Heart right ventricle (tissue), 16 donors: ENCODE measurements around the gene LCORL. TPM values are rescaled to one million over a fixed set of nuclear protein-coding genes. Genes with fewer than 3 reads are reported as not detected.

Experiments used
- ATAC-seq, 8 donors: fragments of 200-7000 bp; cut with Tn5 transposase; one replicate each; pipeline ENCODE4 v1.9.1; 2020; ENCODE audit warnings: mild to moderate bottlenecking in 8 of 8, moderate library complexity in 8 of 8, moderate number of reproducible peaks in 1 of 8
- DNase-seq, 2 donors: peaks; one replicate each; pipeline ENCODE4 v3.0.0-alpha.2; 2020
- H3K27ac ChIP-seq, 10 donors: fragments of 200-600 bp; sonication (generic) in 2 of 10; one replicate each; pipeline versions ENCODE4 v1.5.0 to v1.8.0; 2020 to 2022; ENCODE audit warnings: mild to moderate bottlenecking in 3 of 10
- H3K27me3 ChIP-seq, 7 donors: fragments of 200-600 bp; one replicate each; pipeline ENCODE4 v1.8.0; 2021 to 2022; ENCODE audit warnings: mild to moderate bottlenecking in 2 of 7
- H3K36me3 ChIP-seq, 9 donors: fragments of 200-600 bp; sonication (generic) in 1 of 9; one replicate each; pipeline versions ENCODE4 v1.5.0 to v1.8.0; 2020 to 2022; ENCODE audit warnings: mild to moderate bottlenecking in 2 of 9
- H3K4me1 ChIP-seq, 9 donors: fragments of 200-600 bp; sonication (generic) in 1 of 9; one replicate each; pipeline versions ENCODE4 v1.5.0 to v1.8.0; 2020 to 2022; ENCODE audit warnings: mild to moderate bottlenecking in 4 of 9
- H3K4me3 ChIP-seq, 10 donors: fragments of 200-600 bp; sonication (generic) in 2 of 10; one replicate each; pipeline versions ENCODE4 v1.5.0 to v1.8.0; 2020 to 2022; ENCODE audit warnings: mild to moderate bottlenecking in 7 of 10, moderate library complexity in 2 of 10
- H3K9me3 ChIP-seq, 11 donors: fragments of 200-600 bp in 10 of 11; sonication (generic) in 2 of 11; one replicate each; pipeline versions ENCODE4 v1.5.0 to v1.8.0; 2013 to 2022; ENCODE audit warnings: mild to moderate bottlenecking in 2 of 11, control low read depth in 1 of 11, moderate library complexity in 1 of 11
- WGBS, 2 donors: extraction: QIAGEN DNeasy Blood & Tissue Kit; methylation state at CpG; one replicate each; pipeline ENCODE4 v1.1.7; 2013; ENCODE audit warnings: inconsistent platforms in 1 of 2; 5-methylcytosine and 5-hydroxymethylcytosine counted together
- intact Hi-C, 10 donors: fragments of 100-400 bp; cut with DNase I; formaldehyde crosslinking; loops; one replicate each; pipeline versions ENCODE4 v1.11.1 to v1.14.2; 2022
- polyA plus RNA-seq, 2 donors: library from polyadenylated mRNA; stranded (reverse); fragments of 200-250 nt; gene quantifications; one replicate each; pipeline ENCODE4 v1.2.3, GENCODE V29; 2013
- total RNA-seq, 10 donors: library from RNA; stranded (reverse); fragmentation: NEBNext Ultra II Directional in 3 of 10; extraction: Animal tissue kit (Norgen Biotek cat#: 25700) in 3 of 10; gene quantifications; one replicate each; pipeline versions ENCODE4 v1.2.1 to v1.2.4, GENCODE V29; 2021 to 2023
- TF ChIP-seq, protein P1 (sequence below), 9 donors: fragments of 200-600 bp; sonication (generic) in 2 of 9; IDR thresholded peaks; one replicate each; pipeline versions ENCODE4 v1.5.0 to v1.8.0; 2021 to 2022; ENCODE audit warnings: antibody characterized with exemption in 9 of 9, mild to moderate bottlenecking in 5 of 9, moderate library complexity in 1 of 9
- donor health status: Arrhythmogenic right ventricular cardiomyopathy.
- donor health status: ischemic (EF 13 %, LVEDD 7.1; RV severe dilation, severe dysfunction).
- donor health status: healthy with polysubstance abuse.
- donor health status: DM: no; HTN: yes; CAD: no.
- donor health status: DM: no; HTN: no; CAD: no.
- donor health status: ischemic (EF 25% LVEDD 6.9; RV normal size, moderate dysfunction).
- donor health status: ischemic (EF 25% LVEDD 5.7; RV mildly dilated, moderate dysfunction).
- donor health status: healthy.
- donor health status: DM: yes; HTN: yes; CAD: no.
- donor health status: Ischemic cardiomyopathy.
- donor health status: ischemic (EF 35%, LVEDD 5.7; RV mildly dilated, moderate dysfunction).
- donor health status: nonischemic (EF 11% LVEDD 7.7; RV severe dilation, severe dysfunction).
- donor health status: DM: yes; HTN: yes; CAD: no.
- donor health status: PGD.
- donor health status: ischemic (EF 29% LVEDD 5.4; RV normal size, mild dysfunction).
- donor health status: nonischemic (EF 23%, LVEDD 6.1; RV moderate dilation, normal function).

LCORL gene
- total and polyA plus RNA-seq, 12 donors = 1.7 to 11.1 (median 6.4) TPM

DNA sequence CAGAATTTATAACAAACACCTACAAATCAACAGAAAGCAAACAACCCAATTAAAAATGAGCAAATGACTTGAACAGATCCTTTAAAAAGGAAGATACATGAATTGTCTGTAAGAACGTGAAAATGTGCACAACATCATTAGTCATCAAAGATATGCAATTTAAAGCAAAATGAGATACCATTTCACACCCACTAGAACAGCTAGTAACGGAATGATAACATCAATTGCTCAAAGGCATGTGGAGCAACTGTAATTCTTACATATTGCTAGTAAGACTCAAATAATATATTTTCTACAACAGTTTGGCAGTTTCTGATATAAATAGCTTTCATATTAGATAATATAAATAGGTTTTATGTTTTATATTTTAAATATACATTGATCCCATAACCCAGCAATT is 82.5 kb downstream of the LCORL start:
- Histone ChIP-seq H3K27me3 (no peaks in the 10 kb centered on the region), H3K9me3 (no peaks in the 10 kb centered on the region), H3K4me1 (no peaks in the 10 kb centered on the region), H3K27ac (no peak overlapping the region), H3K4me3 (no peak overlapping the region), H3K36me3 (peaks cover 0 to 8% (median 0%) of the 10 kb centered on the region in 9 donors)
- WGBS, 2 donors = 80 to 82% methylated on average over 2 of the region's 2 CpGs
- TF ChIP-seq, protein P1, sequence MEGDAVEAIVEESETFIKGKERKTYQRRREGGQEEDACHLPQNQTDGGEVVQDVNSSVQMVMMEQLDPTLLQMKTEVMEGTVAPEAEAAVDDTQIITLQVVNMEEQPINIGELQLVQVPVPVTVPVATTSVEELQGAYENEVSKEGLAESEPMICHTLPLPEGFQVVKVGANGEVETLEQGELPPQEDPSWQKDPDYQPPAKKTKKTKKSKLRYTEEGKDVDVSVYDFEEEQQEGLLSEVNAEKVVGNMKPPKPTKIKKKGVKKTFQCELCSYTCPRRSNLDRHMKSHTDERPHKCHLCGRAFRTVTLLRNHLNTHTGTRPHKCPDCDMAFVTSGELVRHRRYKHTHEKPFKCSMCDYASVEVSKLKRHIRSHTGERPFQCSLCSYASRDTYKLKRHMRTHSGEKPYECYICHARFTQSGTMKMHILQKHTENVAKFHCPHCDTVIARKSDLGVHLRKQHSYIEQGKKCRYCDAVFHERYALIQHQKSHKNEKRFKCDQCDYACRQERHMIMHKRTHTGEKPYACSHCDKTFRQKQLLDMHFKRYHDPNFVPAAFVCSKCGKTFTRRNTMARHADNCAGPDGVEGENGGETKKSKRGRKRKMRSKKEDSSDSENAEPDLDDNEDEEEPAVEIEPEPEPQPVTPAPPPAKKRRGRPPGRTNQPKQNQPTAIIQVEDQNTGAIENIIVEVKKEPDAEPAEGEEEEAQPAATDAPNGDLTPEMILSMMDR (IDR thresholded peaks at IDR 0.05) = no peak
- DNase-seq (no peak), ATAC-seq (no peak)
- intact Hi-C loops = no loop called here

DNA sequence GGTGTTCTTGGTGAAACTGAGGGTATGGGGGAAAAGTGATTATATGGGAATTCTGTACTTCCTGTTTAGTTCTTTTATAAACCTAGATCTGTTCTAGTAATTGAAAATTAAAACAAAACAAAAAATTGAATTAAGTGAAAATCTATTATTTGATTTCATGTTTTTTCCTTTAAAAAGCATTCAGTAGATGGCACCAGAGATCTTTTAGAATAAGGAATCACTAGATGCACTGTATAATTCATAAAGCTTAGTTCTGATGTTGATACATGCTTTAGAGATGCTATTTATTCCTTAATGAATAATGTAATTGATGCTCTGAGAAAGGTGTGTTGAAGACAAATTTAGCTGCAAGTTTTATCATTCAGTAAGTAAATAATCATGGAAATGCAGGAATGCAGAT is 87.3 kb downstream of the LCORL start:
- ATAC-seq = no peak
- intact Hi-C loops = no loop called here

DNA sequence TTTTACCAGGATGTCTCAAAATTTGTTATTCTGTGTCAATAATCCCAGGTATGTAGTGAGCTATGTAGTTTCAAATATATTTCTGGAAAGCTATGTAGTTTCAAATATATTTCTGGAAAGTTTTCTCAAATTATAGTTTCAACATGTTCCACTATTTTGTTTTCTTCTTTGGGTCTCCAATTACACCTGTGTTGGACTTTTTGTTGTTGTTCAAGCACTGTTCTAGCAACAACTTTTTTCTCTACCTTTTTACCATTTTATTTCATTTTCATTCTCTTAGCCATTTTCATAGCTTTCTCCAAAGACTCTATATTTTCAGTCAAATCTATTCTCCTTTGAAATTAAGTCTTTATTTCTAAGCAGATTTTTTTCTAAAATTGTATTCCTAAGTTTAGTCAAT is 88.4 kb downstream of the LCORL start:
- intact Hi-C loops = no loop called here
- H3K9me3 ChIP-seq = peaks cover 0 to 34% (median 14%) of the 10 kb centered on the region in 11 donors
- ATAC-seq = no peak
- no peak overlapping the region for H3K4me3 ChIP-seq
- peaks cover 0 to 4% (median 0%) of the 10 kb centered on the region in 9 donors for H3K36me3 ChIP-seq
- H3K4me1 ChIP-seq = no peaks in the 10 kb centered on the region
- TF ChIP-seq, protein P1 (IDR thresholded peaks at IDR 0.05) = no peak
- H3K27me3 ChIP-seq = no peaks in the 10 kb centered on the region
- DNase-seq = no peak
- no peak overlapping the region for H3K27ac ChIP-seq

More for the DNA sequence above, 87.3 kb downstream of the LCORL start:
- no peak for DNase-seq
- H3K27me3 ChIP-seq = no peaks in the 10 kb centered on the region
- H3K36me3 ChIP-seq = peaks cover 0 to 8% (median 0%) of the 10 kb centered on the region in 9 donors
- H3K4me1 ChIP-seq = no peaks in the 10 kb centered on the region
- TF ChIP-seq, protein P1 (IDR thresholded peaks at IDR 0.05) = peak in 2 of 9 donors; percentile 11 to 17
- H3K4me3 ChIP-seq = no peak overlapping the region
- H3K9me3 ChIP-seq = peaks cover 0 to 22% (median 8%) of the 10 kb centered on the region in 11 donors
- no peak overlapping the region for H3K27ac ChIP-seq

DNA sequence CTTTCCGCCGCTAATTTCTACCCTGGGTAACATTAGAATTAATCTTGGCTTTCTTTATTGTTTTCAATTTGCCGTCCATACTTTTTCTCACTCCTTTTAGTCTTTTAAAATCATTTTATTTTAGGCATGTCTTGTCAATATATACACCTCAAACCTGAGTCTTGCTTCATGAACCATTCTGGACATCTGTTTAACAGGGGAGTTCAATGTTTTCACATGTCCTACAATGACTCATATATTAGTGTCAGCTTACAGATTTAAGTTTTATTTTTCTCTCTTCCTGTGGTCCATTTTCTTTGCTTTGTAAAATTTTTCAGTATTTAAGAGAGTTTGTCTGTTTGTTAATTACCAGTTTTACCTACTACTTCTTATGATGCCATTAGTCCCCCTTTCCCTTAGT is 89.5 kb downstream of the LCORL start:
- no peaks in the 10 kb centered on the region for H3K36me3 ChIP-seq
- WGBS, 2 donors = 66 to 67% methylated on average over 3 of the region's 3 CpGs
- H3K4me1 ChIP-seq = no peaks in the 10 kb centered on the region
- H3K4me3 ChIP-seq = no peak overlapping the region
- ATAC-seq (no peak), DNase-seq (no peak)
- intact Hi-C loops = no loop called here
- TF ChIP-seq, protein P1 (IDR thresholded peaks at IDR 0.05) = no peak
- H3K27me3 ChIP-seq = no peaks in the 10 kb centered on the region
- no peak overlapping the region for H3K27ac ChIP-seq
- peaks cover 0 to 36% (median 14%) of the 10 kb centered on the region in 11 donors for H3K9me3 ChIP-seq
